ENCODE results near the gene CDC73.
"Not testable (repeated sequence)": the region's sequence is repeated elsewhere in the genome, so short reads cannot be mapped to it uniquely, and the experiment has no call there.

CDC73 gene

DNA sequence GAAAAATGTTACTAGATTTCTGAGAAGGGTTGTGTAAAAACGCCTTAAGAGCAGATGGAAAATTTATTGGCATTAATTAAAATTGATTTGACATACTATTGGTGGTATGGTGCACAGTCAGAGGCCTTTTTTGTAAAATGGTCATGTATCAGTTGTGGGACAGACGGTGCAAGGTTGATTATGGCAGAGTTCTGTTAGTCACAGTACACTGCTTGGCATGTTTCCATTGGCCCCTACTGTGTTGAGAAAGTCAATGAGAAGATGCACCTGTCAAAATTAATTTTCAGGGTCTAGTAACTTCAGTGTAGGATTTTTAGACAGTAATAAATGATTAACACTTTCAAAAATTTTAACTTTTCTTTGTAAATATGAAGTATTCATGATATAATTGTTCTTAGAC lies 60.2 kb downstream of the CDC73 start:
- DNase-seq (ENCODE audit: low read depth): no peak

- no peak for DNase-seq (ENCODE audit: low read depth)
Observed at GRCh38 chr1:193183019-193183627, 61.3 kb downstream of the CDC73 start.

DNA sequence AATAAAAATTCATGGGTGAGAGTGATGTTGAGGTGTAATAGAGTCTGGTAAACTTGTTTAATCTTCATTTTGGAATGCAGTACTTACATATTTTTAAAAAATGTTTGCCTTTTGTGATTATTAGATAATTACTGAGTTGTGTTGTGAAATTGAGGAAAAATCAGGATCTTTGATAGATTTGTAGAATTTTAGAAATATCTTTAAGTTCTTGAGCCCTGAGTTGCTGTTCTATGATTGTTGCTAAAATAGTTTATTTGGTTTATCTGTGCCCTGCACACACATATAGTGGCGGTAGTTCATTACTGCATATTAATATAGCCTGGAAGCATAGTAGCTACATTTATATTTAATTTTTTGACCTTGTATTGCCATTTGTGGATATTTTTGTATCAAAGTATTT lies 62.9 kb downstream of the CDC73 start:
- no peak for DNase-seq (ENCODE audit: low read depth)

DNA sequence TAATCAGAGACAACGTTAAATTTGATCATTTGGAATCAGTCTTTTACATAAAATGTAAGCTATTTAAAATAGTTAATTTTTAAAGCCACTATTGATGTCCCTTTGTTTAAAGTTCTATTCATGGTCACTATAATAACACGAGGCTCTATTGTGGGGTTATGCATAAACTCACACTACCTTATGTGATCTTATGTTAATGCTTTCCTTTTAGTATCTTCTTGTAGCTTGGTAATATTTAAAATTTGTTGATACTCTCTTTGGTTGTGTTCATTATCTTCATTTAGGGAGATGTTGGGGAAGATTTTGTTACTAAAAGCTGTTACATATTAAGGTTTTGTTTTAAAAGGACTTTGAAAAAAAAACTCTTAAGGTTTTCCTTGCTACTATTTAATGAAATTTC lies 63.4 kb downstream of the CDC73 start:
- DNase-seq (ENCODE audit: low read depth): no peak

GRCh38 chr1:193185901-193186731 lies 64.3 kb downstream of the CDC73 start, which contains the start of gene B3GALT2:
Gene B3GALT2, minus strand, starts transcription at chr1:193186613. Its CDS starts 5,051 bp downstream, at chr1:193181562.
- no peak for DNase-seq (ENCODE audit: low read depth)

DNA sequence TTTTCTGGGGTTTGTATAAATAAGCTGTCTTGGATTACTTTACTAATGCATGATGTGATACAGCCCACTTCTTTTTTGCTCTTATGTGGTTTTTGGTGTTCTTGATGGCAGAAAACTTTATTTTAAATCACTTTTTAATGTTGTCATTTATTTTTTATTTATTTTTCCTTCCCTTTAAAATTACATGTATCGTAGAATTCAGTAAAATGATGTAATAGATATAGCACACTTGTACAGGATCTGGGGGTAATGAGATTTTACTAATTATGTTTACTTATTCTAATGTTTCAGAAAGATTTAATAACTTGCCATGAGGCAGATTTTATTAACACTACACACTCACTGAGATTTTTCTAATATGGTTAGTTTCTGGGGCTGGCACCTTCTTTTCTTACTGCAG lies 65.3 kb downstream of the CDC73 start:
- DNase-seq (ENCODE audit: low read depth): no peak

- DNase-seq (ENCODE audit: low read depth): not testable (repeated sequence)
Observed at GRCh38 chr1:193188915-193189314, 67.1 kb downstream of the CDC73 start.

GRCh38 chr1:193189442-193190095 lies 67.7 kb downstream of the CDC73 start:
- DNase-seq (ENCODE audit: low read depth): no peak

DNA sequence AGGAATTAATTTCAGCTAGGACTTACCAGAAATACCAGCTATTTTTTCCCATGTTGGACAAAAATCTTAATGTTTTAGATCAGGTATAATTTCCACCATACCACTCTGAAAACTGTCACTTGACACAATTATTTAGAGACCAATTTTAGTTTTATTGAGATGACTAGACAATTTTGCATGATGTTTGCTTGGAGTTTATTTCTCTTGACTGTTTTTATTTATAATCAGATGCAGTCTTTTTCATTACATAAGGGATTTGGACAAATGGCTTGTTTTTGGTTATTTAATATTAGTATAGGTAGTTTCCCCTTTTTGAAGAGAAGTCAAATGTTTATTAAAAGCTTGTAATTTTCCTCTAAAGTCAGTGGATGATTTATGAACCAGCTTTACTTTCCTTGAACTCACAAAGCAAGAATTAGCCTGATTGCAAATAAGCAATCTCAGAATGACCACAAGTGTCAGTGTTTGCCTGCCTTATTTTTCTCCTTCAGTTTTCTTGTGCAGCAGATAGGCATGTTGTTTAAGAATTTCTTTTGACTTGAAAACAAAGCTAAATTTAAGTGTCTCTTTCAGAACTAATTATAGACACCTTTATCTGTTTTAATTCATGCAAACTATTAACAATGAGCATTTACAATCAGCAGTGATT lies 68.4 kb downstream of the CDC73 start:
- DNase-seq (ENCODE audit: low read depth): no peak

DNA sequence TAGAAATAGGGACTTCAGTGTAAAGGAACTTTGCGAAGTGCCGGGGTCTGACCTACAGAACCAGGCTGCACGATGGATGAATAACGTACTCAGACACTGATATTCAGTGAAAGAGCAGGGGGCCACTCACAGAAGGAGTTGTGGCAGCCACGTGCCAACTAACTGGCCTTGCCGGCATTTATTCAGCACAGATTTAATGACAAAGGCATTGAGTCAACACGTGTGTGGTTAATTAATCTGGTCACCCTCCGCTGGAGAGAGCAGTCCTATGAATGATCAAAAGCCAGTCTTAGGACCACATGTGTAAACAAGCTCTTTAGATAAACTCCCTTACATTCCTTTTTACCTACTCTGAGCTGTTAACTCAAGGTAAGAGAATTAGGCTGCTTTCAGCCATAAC lies 70.8 kb downstream of the CDC73 start:
- DNase-seq (ENCODE audit: low read depth): no peak

GRCh38 chr1:193199940-193200339 lies 78.1 kb downstream of the CDC73 start:
- DNase-seq (ENCODE audit: low read depth): no peak

DNA sequence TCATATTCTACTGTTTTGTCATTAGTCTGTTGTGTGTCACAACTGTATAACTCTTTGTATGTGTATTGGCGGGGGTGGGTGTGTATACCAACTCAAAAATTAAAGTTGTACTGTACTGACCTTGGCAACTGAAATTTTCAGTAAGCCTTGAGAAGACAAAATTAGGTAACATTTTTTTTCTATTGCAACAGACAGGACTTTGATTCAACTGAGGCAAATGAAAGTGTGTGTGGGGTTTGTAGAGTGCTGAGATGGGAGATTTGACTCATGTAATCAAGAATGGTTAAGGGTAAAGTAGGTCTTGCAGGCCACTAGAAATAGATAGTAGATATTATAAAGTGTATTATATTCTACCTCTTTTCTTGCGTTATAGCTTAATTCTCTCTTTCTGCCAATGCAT lies 79.2 kb downstream of the CDC73 start:
- DNase-seq (ENCODE audit: low read depth): no peak

DNA sequence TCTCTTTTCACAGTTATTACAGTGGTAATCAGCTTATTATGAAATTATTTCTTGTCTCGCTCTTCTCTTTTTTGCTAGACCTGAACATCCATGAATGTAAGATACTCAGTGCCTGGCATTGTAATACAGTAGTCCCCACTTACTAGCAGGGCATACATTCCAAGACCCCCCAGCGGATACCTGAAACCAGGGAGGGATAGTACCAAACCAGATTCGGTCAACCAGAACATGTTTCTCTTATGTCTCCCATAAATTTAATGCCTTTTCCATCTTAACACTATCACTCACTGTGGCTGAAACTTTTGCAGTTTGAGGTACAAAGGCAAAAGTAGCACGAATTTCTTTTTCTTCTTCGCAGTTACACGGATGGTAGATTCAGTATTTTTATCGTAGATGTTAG lies 89.2 kb downstream of the CDC73 start:
- no peak for DNase-seq (ENCODE audit: low read depth)

DNA sequence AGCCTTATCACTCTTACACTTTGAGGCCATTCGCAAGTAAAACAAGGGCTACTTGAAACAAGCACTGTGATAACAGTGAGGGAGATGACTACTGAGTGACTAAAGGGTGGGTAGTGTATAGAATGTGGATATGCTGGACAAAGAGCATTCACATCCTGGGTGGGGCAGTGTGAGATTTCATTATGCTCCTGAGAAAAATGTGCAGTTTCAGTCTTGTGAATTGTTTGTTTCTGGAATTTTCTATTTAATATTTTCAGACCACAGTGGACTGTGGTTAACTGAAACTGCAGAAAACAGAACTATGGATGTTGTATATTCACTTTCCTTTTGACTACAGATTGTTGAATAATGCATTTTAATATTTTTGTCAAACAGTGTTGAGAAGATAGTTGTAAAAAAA lies 89.7 kb downstream of the CDC73 start:
- peak; percentile 83 for DNase-seq (ENCODE audit: low read depth)

GRCh38 chr1:193212637-193213036 lies 90.8 kb downstream of the CDC73 start:
- no peak for DNase-seq (ENCODE audit: low read depth)

DNA sequence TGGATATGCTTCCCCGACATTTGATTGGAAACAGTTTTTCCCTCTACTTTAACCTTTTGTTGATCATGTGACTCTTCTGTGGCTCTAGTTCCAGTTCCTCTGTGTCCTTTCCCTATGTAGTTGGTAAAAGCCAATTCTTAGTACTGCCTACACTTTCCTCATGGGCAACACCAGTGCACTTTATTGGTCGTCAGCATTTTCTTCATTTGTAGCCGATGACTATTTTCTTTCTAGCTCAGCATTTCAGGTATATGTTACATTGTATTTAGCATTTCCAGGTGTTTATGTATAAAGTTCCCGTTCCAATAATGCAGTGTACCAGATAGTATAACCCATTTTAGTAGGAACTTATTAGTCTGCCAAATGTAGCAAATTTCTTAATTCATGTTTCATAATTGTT lies 92.2 kb downstream of the CDC73 start:
- DNase-seq (ENCODE audit: low read depth): no peak

DNA sequence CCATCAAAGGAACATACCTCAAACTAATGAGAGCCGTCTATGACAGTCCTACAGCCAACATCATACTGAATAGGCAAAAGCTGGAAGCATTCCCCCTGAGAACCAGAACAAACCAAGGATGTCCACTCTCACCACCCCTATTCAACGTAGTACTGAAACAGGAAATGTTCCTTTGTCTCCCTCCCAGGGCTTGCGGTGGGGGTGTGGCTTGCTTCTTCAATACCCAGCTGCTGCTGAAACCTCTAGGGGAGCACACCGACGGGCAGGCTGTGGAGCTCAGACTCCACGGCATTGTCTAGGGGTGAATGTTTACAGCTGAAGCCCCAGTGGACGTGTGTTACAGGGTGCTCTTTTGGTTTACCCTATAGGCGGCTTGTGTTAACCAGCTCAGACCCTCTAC lies 95.1 kb downstream of the CDC73 start:
- DNase-seq (ENCODE audit: low read depth): no peak

GRCh38 chr1:193219391-193219790 lies 97.6 kb downstream of the CDC73 start:
- no peak for DNase-seq (ENCODE audit: low read depth)

- DNase-seq (ENCODE audit: low read depth): no peak
Observed at GRCh38 chr1:193221651-193222050, 99.8 kb downstream of the CDC73 start.

DNA sequence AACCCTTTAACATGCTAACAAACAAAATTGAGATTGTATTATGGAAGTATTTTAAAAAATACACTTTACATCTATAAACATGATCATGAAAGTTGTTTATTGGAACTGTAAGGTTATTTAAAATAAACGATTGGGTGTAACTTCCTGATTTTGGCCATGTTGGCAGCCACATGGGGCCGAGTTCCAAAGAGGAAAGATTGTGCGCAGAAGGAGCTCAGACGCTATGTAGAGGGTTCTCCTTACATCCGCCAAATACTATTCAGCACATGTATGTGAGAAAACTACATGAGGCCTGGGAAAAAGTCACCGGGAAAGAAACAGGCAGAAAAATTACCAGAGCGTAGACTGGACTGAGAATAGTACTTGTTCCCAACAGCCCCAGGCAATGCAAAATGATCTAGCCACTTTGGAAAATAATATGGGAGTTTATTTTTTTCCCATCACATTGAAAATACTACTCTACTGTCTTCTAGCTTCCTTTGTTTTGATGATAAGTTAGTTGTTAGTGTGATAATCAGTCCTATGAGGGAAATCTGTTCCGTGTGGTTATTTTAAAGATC lies 100.3 kb downstream of the CDC73 start:
- no peak for DNase-seq (ENCODE audit: low read depth)

GRCh38 chr1:193229136-193229535 lies 107.3 kb downstream of the CDC73 start:
- DNase-seq (ENCODE audit: low read depth): no peak

- DNase-seq (ENCODE audit: low read depth): not testable (repeated sequence)
Observed at GRCh38 chr1:193231146-193231545, 109.3 kb downstream of the CDC73 start.
